EH (cell line): ENCODE measurements around the gene CHCHD10.
"Not testable (repeated sequence)": the region's sequence is repeated elsewhere in the genome, so short reads cannot be mapped to it uniquely, and the experiment has no call there.

Experiments used
- DNase-seq: peaks from one replicate; pipeline ENCODE4 v3.0.0-alpha.2; 2015; ENCODE audit warnings: low read depth

Gene CHCHD10

DNA sequence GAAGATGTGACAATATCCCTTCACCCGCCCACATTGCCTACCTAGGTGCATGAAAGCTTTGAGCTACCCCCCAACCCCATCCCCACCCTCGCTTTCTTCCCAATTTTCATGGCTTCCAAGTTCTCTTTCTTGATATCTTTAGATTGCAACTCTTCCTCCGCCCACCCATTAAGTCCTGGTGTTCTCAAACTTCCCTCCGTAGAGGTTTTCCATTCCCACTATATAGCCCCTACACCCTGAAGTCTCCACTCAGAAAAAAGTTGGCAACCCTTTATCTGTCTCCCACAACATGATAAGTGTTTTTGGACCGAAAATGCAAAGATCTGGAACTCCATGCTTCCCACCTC is 17.4 kb downstream of the CHCHD10 start:
- no peak for DNase-seq

- DNase-seq: no peak
Observed at GRCh38 chr22:23749841-23750301, 17.9 kb downstream of the CHCHD10 start.

DNA sequence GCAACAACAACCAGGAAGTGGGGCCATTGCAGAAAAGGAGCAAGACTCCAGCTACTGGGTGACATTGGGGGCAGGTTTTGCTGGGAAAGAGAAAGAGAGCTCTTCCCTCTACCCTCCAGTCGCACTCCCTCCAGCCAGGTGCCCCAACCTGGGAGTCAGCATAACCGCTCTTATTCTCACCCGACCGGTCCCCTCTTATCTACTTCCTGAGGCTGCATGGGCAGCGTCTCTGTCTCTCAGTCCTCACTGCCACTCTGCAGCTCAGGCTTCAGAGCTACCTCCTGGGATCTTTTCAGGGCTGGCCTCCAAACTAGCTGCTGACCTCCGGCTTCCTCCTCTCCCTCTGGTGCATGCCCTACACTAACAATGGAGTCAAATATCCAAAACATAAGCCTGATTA is 22.0 kb downstream of the CHCHD10 start:
- DNase-seq: no peak

DNA sequence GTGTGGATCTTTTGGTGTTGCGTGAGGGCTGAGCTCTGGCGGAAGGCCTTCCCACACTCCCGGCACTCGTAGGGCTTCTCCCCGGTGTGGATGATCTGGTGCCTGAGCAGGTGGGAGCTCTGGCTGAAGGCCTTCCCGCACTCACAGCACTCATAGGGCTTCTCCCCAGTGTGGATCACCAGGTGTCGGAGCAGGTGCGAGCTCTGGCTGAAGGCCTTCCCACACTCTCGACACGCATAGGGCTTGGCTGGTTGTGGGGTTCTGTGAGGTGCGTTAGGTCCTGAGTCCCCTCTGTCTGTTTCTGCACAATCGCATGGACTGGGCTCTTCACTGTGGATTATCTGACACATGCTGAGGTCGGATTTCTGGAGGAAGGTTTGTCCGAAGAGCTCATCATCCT is 23.3 kb downstream of the CHCHD10 start:
- no peak for DNase-seq

GRCh38 chr22:23744001-23744400 is 23.8 kb downstream of the CHCHD10 start:
- no peak for DNase-seq

DNA sequence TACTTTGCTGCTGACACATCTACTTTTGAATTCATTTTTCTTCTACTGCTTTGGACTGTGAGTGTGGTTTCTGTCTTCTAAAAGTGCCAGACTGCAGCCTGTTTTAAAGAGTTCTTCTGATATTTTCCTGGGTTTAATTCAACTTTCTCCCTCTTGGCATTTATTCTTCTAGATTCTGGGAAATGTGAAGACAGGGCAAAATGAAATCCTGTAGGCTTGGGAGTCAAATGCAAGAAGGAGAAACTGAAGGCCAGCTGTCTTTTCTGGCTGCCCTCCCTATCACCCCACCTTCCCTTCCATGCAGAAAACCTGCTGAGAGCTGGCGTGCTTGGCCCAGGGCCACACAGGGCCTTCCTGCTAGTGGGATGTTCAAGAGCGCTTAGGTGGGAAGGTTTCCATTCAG is 24.5 kb downstream of the CHCHD10 start:
- no peak for DNase-seq

- DNase-seq: no peak
Observed at GRCh38 chr22:23742505-23743264, 25.1 kb downstream of the CHCHD10 start.

DNA sequence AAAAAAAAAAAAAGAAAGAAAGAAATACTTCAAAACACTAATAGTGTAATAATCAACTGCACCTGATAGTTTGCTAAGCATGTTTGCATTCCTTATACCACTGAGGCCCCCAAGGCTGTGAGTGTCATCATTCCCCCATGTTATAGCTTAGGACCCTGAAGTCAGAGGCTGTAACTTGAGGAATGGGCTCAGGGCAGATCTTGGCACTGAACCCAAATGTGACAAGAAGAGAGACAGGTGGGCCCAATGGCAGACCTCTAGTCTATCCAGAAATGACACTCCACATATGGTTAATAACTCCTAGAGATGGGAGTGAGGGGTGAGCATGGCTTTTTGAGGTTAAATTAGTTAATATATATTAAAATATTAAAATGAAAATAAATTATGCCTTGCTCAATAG is 30.1 kb downstream of the CHCHD10 start:
- no peak for DNase-seq

- not testable (repeated sequence) for DNase-seq
Observed at GRCh38 chr22:23728108-23728507, 39.7 kb downstream of the CHCHD10 start.

- DNase-seq: no peak
Observed at GRCh38 chr22:23722724-23723123, 45.0 kb downstream of the CHCHD10 start.

GRCh38 chr22:23722160-23722559 is 45.6 kb downstream of the CHCHD10 start:
- no peak for DNase-seq

DNA sequence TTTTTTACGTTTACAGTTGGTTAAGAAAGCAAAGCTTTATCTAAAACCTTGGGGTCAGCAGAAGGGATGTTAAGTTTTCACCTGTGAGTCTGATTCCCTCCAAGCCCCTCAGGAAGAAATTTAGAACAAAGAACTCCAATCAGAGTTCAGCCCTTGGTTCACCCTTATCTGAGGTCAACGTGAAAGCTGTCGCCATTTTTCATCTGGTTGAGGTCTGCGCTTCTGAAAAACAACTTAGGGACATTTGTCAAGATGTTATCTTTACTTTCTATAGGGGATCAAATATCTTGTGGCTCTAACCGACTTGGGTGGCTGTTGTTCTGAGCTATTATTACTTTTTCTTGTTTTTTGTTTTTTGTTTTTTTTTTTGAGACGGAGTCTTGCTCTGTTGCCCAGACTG is 46.9 kb downstream of the CHCHD10 start:
- DNase-seq: no peak

DNA sequence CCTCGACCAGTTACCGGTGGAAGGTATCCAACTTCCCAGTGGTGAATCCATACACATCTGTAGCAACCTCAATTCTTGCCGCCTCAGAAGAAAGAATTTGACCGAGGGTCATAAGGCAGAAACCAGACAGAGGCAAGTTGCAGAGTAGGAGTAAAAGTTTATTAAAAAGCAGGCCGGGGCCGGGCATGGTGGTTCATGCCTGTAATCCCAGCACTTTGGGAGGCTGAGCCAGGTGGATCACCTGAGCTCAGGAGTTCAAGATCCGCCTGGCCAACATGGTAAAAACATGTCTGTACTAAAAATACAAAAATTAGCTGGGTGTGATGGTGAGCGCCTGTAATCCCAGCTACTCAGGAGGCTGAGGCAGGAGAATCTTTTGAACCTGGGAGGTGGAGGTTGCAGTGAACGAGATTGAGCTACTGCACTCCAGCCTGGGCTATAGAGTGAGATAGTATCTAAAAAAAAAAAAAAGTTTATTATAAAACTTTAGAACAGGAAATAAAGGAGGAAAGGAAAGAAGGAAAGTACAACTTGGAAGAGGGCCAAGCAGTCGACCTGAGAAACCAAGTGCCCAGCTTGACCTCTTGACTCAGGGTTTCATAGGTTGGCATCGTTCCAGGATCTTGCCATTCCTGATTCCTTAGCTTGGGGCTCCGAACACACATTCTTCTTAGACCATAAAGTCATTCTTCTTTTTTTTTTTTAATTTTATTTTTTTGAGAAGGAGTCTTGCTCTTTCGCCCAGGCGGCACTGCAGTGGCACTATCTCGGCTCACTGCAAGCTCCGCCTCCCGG is 49.2 kb downstream of the CHCHD10 start:
- no peak for DNase-seq

- DNase-seq: peak; percentile 81
Observed at GRCh38 chr22:23716811-23717801, 50.7 kb downstream of the CHCHD10 start.
